ENCODE results near the gene HIC2.
"Not testable (repeated sequence)": the region's sequence is repeated elsewhere in the genome, so short reads cannot be mapped to it uniquely, and the experiment has no call there.

The HIC2 gene

GRCh38 chr22:21449531-21450319 is 32.6 kb downstream of the HIC2 start:
- no peak for DNase-seq

GRCh38 chr22:21450320-21450831 is 33.2 kb downstream of the HIC2 start:
- DNase-seq = no peak

- no peak for DNase-seq
Observed at GRCh38 chr22:21450858-21451353, 33.7 kb downstream of the HIC2 start.

GRCh38 chr22:21451545-21452520 is 34.7 kb downstream of the HIC2 start:
- DNase-seq = no peak

- not testable (repeated sequence) for DNase-seq
Observed at GRCh38 chr22:21452666-21453065, 35.5 kb downstream of the HIC2 start.

- not testable (repeated sequence) for DNase-seq
Observed at GRCh38 chr22:21454998-21455333, 37.8 kb downstream of the HIC2 start.

- DNase-seq = no peak
Observed at GRCh38 chr22:21455334-21456089, 38.3 kb downstream of the HIC2 start.

GRCh38 chr22:21457023-21457787 is 40.0 kb downstream of the HIC2 start:
- DNase-seq = no peak

- DNase-seq = not testable (repeated sequence)
Observed at GRCh38 chr22:21462672-21463071, 45.5 kb downstream of the HIC2 start.

- DNase-seq = not testable (repeated sequence)
Observed at GRCh38 chr22:21467337-21468193, 50.4 kb downstream of the HIC2 start, which contains the start of gene TMEM191C. Gene TMEM191C (plus strand): TSS chr22:21467387. CDS start chr22:21467460, 73 bp downstream.

GRCh38 chr22:21468194-21469096 is 51.3 kb downstream of the HIC2 start:
- not testable (repeated sequence) for DNase-seq

GRCh38 chr22:21469097-21469994 is 52.2 kb downstream of the HIC2 start:
- DNase-seq = not testable (repeated sequence)

GRCh38 chr22:21472984-21473383 is 55.8 kb downstream of the HIC2 start:
- not testable (repeated sequence) for DNase-seq

- DNase-seq = not testable (repeated sequence)
Observed at GRCh38 chr22:21473664-21474063, 56.5 kb downstream of the HIC2 start.

GRCh38 chr22:21484039-21484438 is 66.9 kb downstream of the HIC2 start:
- not testable (repeated sequence) for DNase-seq

- DNase-seq = not testable (repeated sequence)
Observed at GRCh38 chr22:21487723-21488122, 70.6 kb downstream of the HIC2 start.

GRCh38 chr22:21489149-21489680 is 72.0 kb downstream of the HIC2 start:
- DNase-seq = not testable (repeated sequence)
